Caco-2 (cell line): ENCODE data around the gene CYP1A2. TPM values are rescaled to one million over a fixed set of nuclear protein-coding genes. Genes with fewer than 3 reads are reported as not detected.

Source experiments
- BruUV-seq: library from RNA; stranded (reverse); fragments of 400-500 nt; replicated peaks from 2 replicates; lab custom pipeline; 2021; lab: Mats Ljungman, UMichigan
- CTCF ChIA-PET: fragments of 300-600 bp; sonication (Branson Sonifier 250); formaldehyde crosslinking; loops from one replicate; lab custom pipeline; 2022; ENCODE audit warnings: antibody characterized with exemption; lab: Charles Lee
- POLR2A ChIA-PET: fragments of 300-600 bp; sonication (Branson Sonifier 250); formaldehyde crosslinking; loops from one replicate; lab custom pipeline; 2022; ENCODE audit warnings: antibody characterized with exemption; lab: Charles Lee
- DNase-seq, 2 experiments: peaks; one replicate each; pipeline versions ENCODE4 v3.0.0 to v3.0.0-alpha.2; 2020 to 2022
- H3K27me3 ChIP-seq: replicated peaks from 2 replicates; pipeline ENCODE4 v1.6.0; 2011; ENCODE audit warnings: low read length; ENCODE audit not compliant: control insufficient read depth, insufficient read depth
- H3K36me3 ChIP-seq: 2 replicates; pipeline ENCODE4 v1.5.1; 2011; ENCODE audit warnings: low read length; ENCODE audit not compliant: control insufficient read depth, insufficient read depth
- H3K4me1 ChIP-seq: fragments of 250-450 bp; sonication (Bioruptor Pico); 2 replicates; pipeline ENCODE4 v1.5.1; 2020; ENCODE audit warnings: mild to moderate bottlenecking
- H3K4me3 ChIP-seq: 2 replicates; pipeline ENCODE4 v1.5.1; 2011; ENCODE audit warnings: low read depth, mild to moderate bottlenecking, control low read depth, low read length
- H3K9me3 ChIP-seq: fragments of 250-450 bp; sonication (Bioruptor Pico); 2 replicates; pipeline ENCODE4 v1.5.1; 2020; ENCODE audit warnings: mild to moderate bottlenecking, moderate library complexity
- H3K27ac Mint-ChIP-seq: one replicate; pipeline ENCODE4 v1.8.0; 2022; ENCODE audit warnings: mixed read lengths; ENCODE audit not compliant: unreplicated experiment
- H3K27me3 Mint-ChIP-seq: one replicate; pipeline ENCODE4 v1.8.0; 2022; ENCODE audit warnings: mixed read lengths; ENCODE audit not compliant: insufficient read depth, unreplicated experiment
- H3K36me3 Mint-ChIP-seq: one replicate; pipeline ENCODE4 v1.8.0; 2022; ENCODE audit warnings: mild to moderate bottlenecking, mixed read lengths; ENCODE audit not compliant: insufficient read depth, unreplicated experiment
- H3K4me1 Mint-ChIP-seq: one replicate; pipeline ENCODE4 v1.8.0; 2022; ENCODE audit warnings: low read depth, mixed read lengths; ENCODE audit not compliant: unreplicated experiment
- H3K4me3 Mint-ChIP-seq: one replicate; pipeline ENCODE4 v1.8.0; 2022; ENCODE audit warnings: mild to moderate bottlenecking, moderate library complexity, mixed read lengths; ENCODE audit not compliant: unreplicated experiment
- H3K9me3 Mint-ChIP-seq: one replicate; pipeline ENCODE4 v1.8.0; 2022; ENCODE audit warnings: mixed read lengths; ENCODE audit not compliant: unreplicated experiment
- intact Hi-C: fragments of 100-400 bp; cut with micrococcal nuclease; formaldehyde crosslinking; loops from one replicate; pipeline ENCODE4 v1.10.0; 2022; ENCODE audit not compliant: unreplicated experiment
- total RNA-seq: library from RNA; stranded (reverse); gene quantifications from 2 replicates; pipeline ENCODE4 v1.2.3, GENCODE V29; 2022
- TF ChIP-seq, protein P1 (sequence below), 2 experiments: fragments of 200-600 bp in 1 of 2; IDR thresholded peaks; 1 replicate in 1 of 2; 2 replicates in 1 of 2; pipeline versions ENCODE4 v1.5.1 to v1.8.0; 2011 to 2022; ENCODE audit warnings: antibody characterized with exemption in 1 of 2, control low read depth in 1 of 2, inconsistent platforms in 1 of 2, low read depth in 1 of 2, low read length in 1 of 2, mild to moderate bottlenecking in 1 of 2, moderate library complexity in 1 of 2; ENCODE audit not compliant: insufficient read depth in 1 of 2, severe bottlenecking in 1 of 2, unreplicated experiment in 1 of 2

CYP1A2 gene
- total RNA-seq, 1 experiment from 2014 or later = not detected

DNA sequence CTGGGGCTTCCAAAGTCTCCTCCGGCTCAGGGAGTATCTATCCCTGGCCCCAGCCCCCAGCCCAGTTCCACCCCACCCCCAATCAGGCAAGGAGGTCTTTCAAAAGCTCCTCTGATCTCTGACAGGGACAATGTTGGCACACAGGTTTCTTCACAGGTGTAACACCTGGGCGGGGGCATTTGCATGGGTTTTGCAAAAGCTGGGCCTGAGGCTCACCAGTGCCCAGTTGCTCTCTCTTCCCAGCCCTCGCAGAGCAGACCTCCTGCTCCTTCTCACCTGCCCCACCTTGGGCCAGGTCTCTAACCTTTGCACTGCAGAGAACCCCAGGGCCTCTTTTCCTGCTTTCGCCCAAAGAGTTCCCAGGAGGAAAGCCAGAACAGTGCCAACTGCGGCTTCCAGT is 24.7 kb downstream of the CYP1A2 start:
- intact Hi-C loops = no loop called here
- 0 out of 2 replicates have a peak, but pooled peaks cover 6% of the 10 kb centered on the region for H3K4me1 ChIP-seq
- no peaks in the 10 kb centered on the region for H3K36me3 ChIP-seq
- H3K36me3 Mint-ChIP-seq = peaks cover 5% of the 10 kb centered on the region
- ChIA-PET CTCF (interaction anchor here (0.6 to 8.2 kb wide), 4 partner anchors 8 to 178 kb away, joined by 4 to 211 read pairs (median 6); partner anchors contain the start of gene CSK), POLR2A (no interaction called here)
- no peak for DNase-seq
- TF ChIP-seq, protein P1, sequence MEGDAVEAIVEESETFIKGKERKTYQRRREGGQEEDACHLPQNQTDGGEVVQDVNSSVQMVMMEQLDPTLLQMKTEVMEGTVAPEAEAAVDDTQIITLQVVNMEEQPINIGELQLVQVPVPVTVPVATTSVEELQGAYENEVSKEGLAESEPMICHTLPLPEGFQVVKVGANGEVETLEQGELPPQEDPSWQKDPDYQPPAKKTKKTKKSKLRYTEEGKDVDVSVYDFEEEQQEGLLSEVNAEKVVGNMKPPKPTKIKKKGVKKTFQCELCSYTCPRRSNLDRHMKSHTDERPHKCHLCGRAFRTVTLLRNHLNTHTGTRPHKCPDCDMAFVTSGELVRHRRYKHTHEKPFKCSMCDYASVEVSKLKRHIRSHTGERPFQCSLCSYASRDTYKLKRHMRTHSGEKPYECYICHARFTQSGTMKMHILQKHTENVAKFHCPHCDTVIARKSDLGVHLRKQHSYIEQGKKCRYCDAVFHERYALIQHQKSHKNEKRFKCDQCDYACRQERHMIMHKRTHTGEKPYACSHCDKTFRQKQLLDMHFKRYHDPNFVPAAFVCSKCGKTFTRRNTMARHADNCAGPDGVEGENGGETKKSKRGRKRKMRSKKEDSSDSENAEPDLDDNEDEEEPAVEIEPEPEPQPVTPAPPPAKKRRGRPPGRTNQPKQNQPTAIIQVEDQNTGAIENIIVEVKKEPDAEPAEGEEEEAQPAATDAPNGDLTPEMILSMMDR (IDR thresholded peaks at IDR 0.05; ENCODE audit: insufficient read depth in 1 of 2, low read depth in 1 of 2, low read length in 1 of 2, severe bottlenecking in 1 of 2, unreplicated experiment in 1 of 2) = no peak
- H3K27me3 ChIP-seq = no peaks in the 10 kb centered on the region
- no peaks in the 10 kb centered on the region for H3K9me3 ChIP-seq
- H3K27me3 Mint-ChIP-seq = no peaks in the 10 kb centered on the region
- no peaks in the 10 kb centered on the region for H3K9me3 Mint-ChIP-seq
- peaks cover 24% of the 10 kb centered on the region for H3K4me1 Mint-ChIP-seq
- no peak overlapping the region for H3K4me3 ChIP-seq
- H3K4me3 Mint-ChIP-seq = no peak overlapping the region
- peak overlapping the region; percentile 61 for H3K27ac Mint-ChIP-seq
- BruUV-seq = no TSS peak

DNA sequence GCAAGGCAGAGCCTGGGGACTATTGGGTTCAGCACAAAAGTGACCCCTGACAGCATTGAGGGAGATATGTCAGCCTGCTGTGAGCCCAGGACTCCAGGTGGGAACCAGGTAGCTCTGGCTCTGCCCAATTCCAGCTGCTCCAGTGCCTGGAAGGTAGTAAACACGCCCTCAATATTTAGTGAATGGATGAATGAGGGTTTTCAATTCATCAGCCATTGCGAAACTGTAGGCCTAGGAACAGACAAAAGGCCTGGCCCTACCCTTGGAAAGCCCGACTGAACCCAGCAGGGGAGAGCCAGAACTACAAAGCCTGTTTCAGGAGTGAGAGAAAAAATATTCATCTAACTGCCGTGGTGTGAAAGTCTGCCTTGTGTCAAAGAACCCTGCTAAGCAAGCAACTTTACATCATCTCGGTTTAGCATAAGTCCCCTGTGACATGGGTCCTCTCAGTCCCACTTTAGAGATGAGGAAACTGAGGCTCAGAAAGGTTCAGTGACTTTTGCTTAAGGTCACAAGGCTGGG is 25.1 kb downstream of the CYP1A2 start:
- intact Hi-C loops = no loop called here
- ChIA-PET CTCF (interaction anchor here (0.7 to 8.2 kb wide), 3 partner anchors 8 to 140 kb away, joined by 4 to 211 read pairs (median 6); partner anchors contain the start of gene CSK), POLR2A (no interaction called here)

DNA sequence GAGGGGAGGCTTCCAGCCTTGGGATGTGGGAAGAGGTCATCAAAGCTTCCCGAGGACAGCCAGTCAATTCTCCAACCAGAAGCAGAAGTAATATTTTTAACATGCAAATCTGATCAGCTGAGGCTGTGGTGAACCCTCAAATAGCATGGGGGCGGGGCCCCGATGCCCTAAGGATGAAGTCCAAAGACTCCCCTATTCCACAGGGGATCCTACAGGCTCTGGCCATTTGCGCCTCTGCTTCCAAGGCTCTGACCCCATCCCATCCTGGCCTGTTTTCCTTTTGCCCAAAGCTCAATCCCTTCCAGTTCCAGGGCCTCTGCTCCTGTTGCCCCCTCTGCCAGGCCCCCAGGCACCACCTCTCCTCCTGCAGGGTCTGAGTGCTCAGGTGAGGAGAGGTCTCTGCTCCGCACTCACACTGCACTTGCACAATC is 26.5 kb downstream of the CYP1A2 start:
- no peak for DNase-seq
- Mint-ChIP-seq H3K4me3 (no peak overlapping the region), H3K27ac (no peak overlapping the region), H3K9me3 (no peaks in the 10 kb centered on the region), H3K4me1 (peaks cover 21% of the 10 kb centered on the region), H3K36me3 (peaks cover 5% of the 10 kb centered on the region), H3K27me3 (no peaks in the 10 kb centered on the region)
- POLR2A ChIA-PET = no interaction called here
- BruUV-seq = no TSS peak
- Histone ChIP-seq H3K27me3 (no peaks in the 10 kb centered on the region), H3K36me3 (no peaks in the 10 kb centered on the region), H3K9me3 (no peaks in the 10 kb centered on the region), H3K4me3 (no peak overlapping the region), H3K4me1 (peaks cover 11% of the 10 kb centered on the region)
- intact Hi-C loops = no loop called here
- TF ChIP-seq, protein P1 (IDR thresholded peaks at IDR 0.05; ENCODE audit: insufficient read depth in 1 of 2, low read depth in 1 of 2, low read length in 1 of 2, severe bottlenecking in 1 of 2, unreplicated experiment in 1 of 2) = no peak
- CTCF ChIA-PET = interaction anchor here (0.9 to 8.2 kb wide), 2 partner anchors 23 to 141 kb away, joined by 4 to 211 read pairs; no protein-coding TSS in a partner anchor

More for the DNA sequence above, 25.1 kb downstream of the CYP1A2 start:
- peaks cover 5% of the 10 kb centered on the region for H3K36me3 Mint-ChIP-seq
- peak overlapping the region; percentile 61 for H3K27ac Mint-ChIP-seq
- DNase-seq = no peak
- 0 out of 2 replicates have a peak, but pooled peaks cover 6% of the 10 kb centered on the region for H3K4me1 ChIP-seq
- H3K36me3 ChIP-seq = no peaks in the 10 kb centered on the region
- H3K27me3 Mint-ChIP-seq = no peaks in the 10 kb centered on the region
- H3K4me3 ChIP-seq = no peak overlapping the region
- H3K4me1 Mint-ChIP-seq = peaks cover 20% of the 10 kb centered on the region
- no peaks in the 10 kb centered on the region for H3K9me3 ChIP-seq
- no TSS peak for BruUV-seq
- H3K27me3 ChIP-seq = no peaks in the 10 kb centered on the region
- TF ChIP-seq, protein P1 (IDR thresholded peaks at IDR 0.05; ENCODE audit: insufficient read depth in 1 of 2, low read depth in 1 of 2, low read length in 1 of 2, severe bottlenecking in 1 of 2, unreplicated experiment in 1 of 2) = no peak
- no peak overlapping the region for H3K4me3 Mint-ChIP-seq
- no peaks in the 10 kb centered on the region for H3K9me3 Mint-ChIP-seq
